Heart left ventricle (tissue), 16 donors: Measurements from ENCODE around the gene PCSK5. TPM values are rescaled to one million over a fixed set of nuclear protein-coding genes. Genes with fewer than 3 reads are reported as not detected.

Experiments used
- ATAC-seq, 4 donors: fragments of 200-7000 bp; cut with Tn5 transposase; one replicate each; pipeline ENCODE4 v1.9.1; 2020 to 2022; ENCODE audit warnings: moderate library complexity in 4 of 4, mild to moderate bottlenecking in 3 of 4, moderate number of reproducible peaks in 1 of 4
- DNase-seq, 5 donors: peaks; one replicate each; pipeline ENCODE4 v3.0.0-alpha.2; 2020
- H3K27ac ChIP-seq, 12 donors: fragments of 200-600 bp; sonication (generic) in 4 of 12; one replicate each; pipeline versions ENCODE4 v1.5.0 to v1.8.0; 2016 to 2022; ENCODE audit warnings: mild to moderate bottlenecking in 2 of 12
- H3K27me3 ChIP-seq, 9 donors: fragments of 200-600 bp; sonication (generic) in 2 of 9; one replicate each; pipeline versions ENCODE4 v1.5.1 to v1.8.0; 2016 to 2022; ENCODE audit warnings: mild to moderate bottlenecking in 3 of 9
- H3K36me3 ChIP-seq, 9 donors: fragments of 200-600 bp; sonication (generic) in 2 of 9; one replicate each; pipeline versions ENCODE4 v1.5.0 to v1.8.0; 2018 to 2022; ENCODE audit warnings: mild to moderate bottlenecking in 2 of 9
- H3K4me1 ChIP-seq, 12 donors: fragments of 200-600 bp; sonication (generic) in 4 of 12; one replicate each; pipeline versions ENCODE4 v1.5.0 to v1.8.0; 2016 to 2022; ENCODE audit warnings: mild to moderate bottlenecking in 3 of 12
- H3K4me3 ChIP-seq, 12 donors: fragments of 200-600 bp; sonication (generic) in 4 of 12; one replicate each; pipeline versions ENCODE4 v1.5.0 to v1.8.0; 2017 to 2022; ENCODE audit warnings: mild to moderate bottlenecking in 9 of 12, moderate library complexity in 4 of 12
- H3K9me3 ChIP-seq, 12 donors: fragments of 200-600 bp; sonication (generic) in 4 of 12; one replicate each; pipeline versions ENCODE4 v1.5.0 to v1.8.0; 2016 to 2022; ENCODE audit warnings: mild to moderate bottlenecking in 1 of 12
- POLR2A ChIP-seq, 2 donors: fragments of 450-650 bp; IDR thresholded peaks; one replicate each; pipeline ENCODE4 v1.6.1; 2017; ENCODE audit warnings: antibody characterized with exemption in 2 of 2, mild to moderate bottlenecking in 2 of 2, moderate library complexity in 2 of 2
- WGBS, 4 donors: extraction: QIAGEN DNeasy Blood & Tissue Kit in 2 of 4; methylation state at CpG; one replicate each; pipeline versions ENCODE4 v1.1.5 to v1.1.7; 2013 to 2018; 5-methylcytosine and 5-hydroxymethylcytosine counted together
- intact Hi-C, 10 donors: fragments of 100-400 bp; cut with DNase I; formaldehyde crosslinking; loops; one replicate each; pipeline versions ENCODE4 v1.11.1 to v1.14.2; 2022
- polyA plus RNA-seq, 2 donors: library from polyadenylated mRNA; stranded (reverse); fragments of 200-250 nt; gene quantifications; one replicate each; pipeline ENCODE4 v1.2.3, GENCODE V29; 2013
- total RNA-seq, 9 donors: library from RNA; depleted of rRNA in 2 of 9; stranded (reverse); fragments of >200 nt in 2 of 9; fragmentation: NEBNext Ultra II Directional in 3 of 9; extraction: Animal tissue kit (Norgen Biotek cat#: 25700) in 3 of 9; gene quantifications; one replicate each; pipeline versions ENCODE4 v1.1.0 to v1.2.4, GENCODE V29; 2016 to 2023
- TF ChIP-seq, protein P1 (sequence below), 12 donors: fragments of 200-600 bp; sonication (generic) in 4 of 12; IDR thresholded peaks; one replicate each; pipeline versions ENCODE4 v1.5.0 to v1.8.0; 2018 to 2022; ENCODE audit warnings: antibody characterized with exemption in 12 of 12, mild to moderate bottlenecking in 5 of 12
- donor health status: ischemic (EF 13 %, LVEDD 7.1; RV severe dilation, severe dysfunction).
- donor health status: healthy with polysubstance abuse.
- donor health status: DM: no; HTN: yes; CAD: no.
- donor health status: DM: no; HTN: no; CAD: no.
- donor health status: ischemic (EF 25% LVEDD 6.9; RV normal size, moderate dysfunction).
- donor health status: ischemic (EF 25% LVEDD 5.7; RV mildly dilated, moderate dysfunction).
- donor health status: healthy.
- donor health status: DM: yes; HTN: yes; CAD: no.
- donor health status: ischemic (EF 35%, LVEDD 5.7; RV mildly dilated, moderate dysfunction).
- donor health status: nonischemic (EF 11% LVEDD 7.7; RV severe dilation, severe dysfunction).
- donor health status: DM: yes; HTN: yes; CAD: no.
- donor health status: PGD.
- donor health status: ischemic (EF 29% LVEDD 5.4; RV normal size, mild dysfunction).
- donor health status: nonischemic (EF 23%, LVEDD 6.1; RV moderate dilation, normal function).

Gene PCSK5
- total and polyA plus RNA-seq, 11 donors: 1.3 to 13.6 (median 5.9) TPM

DNA sequence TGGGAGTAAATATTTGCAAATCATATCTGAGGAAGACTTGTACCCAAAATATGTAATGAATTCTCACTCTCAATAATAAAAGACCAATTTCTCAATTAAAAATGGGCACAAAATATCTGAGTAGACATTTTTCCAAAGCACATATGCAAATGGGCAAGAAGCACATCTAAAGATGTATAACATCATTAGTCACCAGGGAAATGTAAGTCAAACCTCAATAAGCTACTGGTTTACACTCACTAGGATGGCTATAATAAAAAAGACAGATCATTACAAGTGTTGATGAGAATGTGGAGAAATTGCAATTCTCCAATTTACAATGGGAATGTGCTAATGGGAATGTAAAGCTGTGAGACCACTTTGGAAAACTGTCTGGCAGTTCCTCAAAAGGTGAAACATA lies 13.9 kb downstream of the PCSK5 start:
- Histone ChIP-seq H3K27me3 (no peaks in the 10 kb centered on the region), H3K9me3 (no peaks in the 10 kb centered on the region), H3K27ac (no peak overlapping the region), H3K4me3 (no peak overlapping the region), H3K4me1 (peaks cover 0 to 18% (median 0%) of the 10 kb centered on the region in 12 donors), H3K36me3 (no peaks in the 10 kb centered on the region)
- intact Hi-C loops: no loop called here
- ATAC-seq: no peak
- no peak for TF ChIP-seq POLR2A (IDR thresholded peaks at IDR 0.05)
- TF ChIP-seq, protein P1, sequence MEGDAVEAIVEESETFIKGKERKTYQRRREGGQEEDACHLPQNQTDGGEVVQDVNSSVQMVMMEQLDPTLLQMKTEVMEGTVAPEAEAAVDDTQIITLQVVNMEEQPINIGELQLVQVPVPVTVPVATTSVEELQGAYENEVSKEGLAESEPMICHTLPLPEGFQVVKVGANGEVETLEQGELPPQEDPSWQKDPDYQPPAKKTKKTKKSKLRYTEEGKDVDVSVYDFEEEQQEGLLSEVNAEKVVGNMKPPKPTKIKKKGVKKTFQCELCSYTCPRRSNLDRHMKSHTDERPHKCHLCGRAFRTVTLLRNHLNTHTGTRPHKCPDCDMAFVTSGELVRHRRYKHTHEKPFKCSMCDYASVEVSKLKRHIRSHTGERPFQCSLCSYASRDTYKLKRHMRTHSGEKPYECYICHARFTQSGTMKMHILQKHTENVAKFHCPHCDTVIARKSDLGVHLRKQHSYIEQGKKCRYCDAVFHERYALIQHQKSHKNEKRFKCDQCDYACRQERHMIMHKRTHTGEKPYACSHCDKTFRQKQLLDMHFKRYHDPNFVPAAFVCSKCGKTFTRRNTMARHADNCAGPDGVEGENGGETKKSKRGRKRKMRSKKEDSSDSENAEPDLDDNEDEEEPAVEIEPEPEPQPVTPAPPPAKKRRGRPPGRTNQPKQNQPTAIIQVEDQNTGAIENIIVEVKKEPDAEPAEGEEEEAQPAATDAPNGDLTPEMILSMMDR (IDR thresholded peaks at IDR 0.05): no peak
- no peak for DNase-seq

DNA sequence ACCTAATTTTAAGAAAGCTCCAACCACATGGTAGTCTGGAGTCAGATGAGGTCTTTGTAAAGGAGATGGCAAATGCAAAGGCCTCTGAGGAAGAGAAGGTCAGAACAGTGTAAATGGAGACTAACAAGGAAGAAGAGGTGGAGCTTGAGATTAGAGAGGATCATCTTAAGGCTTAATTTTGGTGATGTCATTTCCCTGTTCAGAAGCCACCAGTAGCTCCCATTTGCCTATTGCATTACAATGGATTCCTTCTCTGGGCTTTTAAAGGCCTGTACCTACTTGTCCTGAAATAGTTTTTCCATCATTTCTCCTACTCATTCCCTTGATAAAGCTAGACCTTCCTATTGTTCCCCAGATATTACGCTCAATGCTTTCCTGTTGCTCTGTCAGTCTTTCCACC lies 16.1 kb downstream of the PCSK5 start:
- DNase-seq (no peak), ATAC-seq (no peak)
- Histone ChIP-seq H3K36me3 (no peaks in the 10 kb centered on the region), H3K4me3 (no peak overlapping the region), H3K27ac (no peak overlapping the region), H3K9me3 (no peaks in the 10 kb centered on the region), H3K27me3 (no peaks in the 10 kb centered on the region), H3K4me1 (peaks cover 0 to 18% (median 0%) of the 10 kb centered on the region in 12 donors)
- TF ChIP-seq POLR2A (IDR thresholded peaks at IDR 0.05): no peak
- TF ChIP-seq, protein P1 (IDR thresholded peaks at IDR 0.05): no peak
- intact Hi-C loops: no loop called here
- WGBS, 4 donors: 96 to 100% (median 97%) methylated on average over 1 of the region's 1 CpG

DNA sequence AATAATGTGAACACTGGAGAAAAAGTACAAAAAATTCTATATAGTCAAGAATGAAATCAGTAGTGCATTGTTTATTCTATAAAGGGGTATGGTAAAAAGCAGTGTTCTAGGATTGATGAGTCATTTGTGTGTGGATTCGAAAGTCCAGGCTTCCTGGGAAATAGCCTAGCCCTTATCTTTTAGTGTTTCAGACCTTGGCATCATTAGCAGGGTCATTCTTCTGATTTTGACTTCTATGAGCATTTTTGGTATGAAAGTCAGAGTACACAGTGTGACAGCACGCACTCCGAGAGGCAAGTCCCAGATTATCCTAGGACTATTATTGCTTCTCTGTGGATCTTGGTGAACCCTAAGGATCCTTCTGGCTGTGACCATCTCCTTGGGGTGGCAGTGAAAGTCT lies 16.9 kb downstream of the PCSK5 start:
- H3K27me3 ChIP-seq: no peaks in the 10 kb centered on the region
- no peaks in the 10 kb centered on the region for H3K36me3 ChIP-seq
- H3K4me1 ChIP-seq: peaks cover 0 to 18% (median 0%) of the 10 kb centered on the region in 12 donors
- no peak overlapping the region for H3K27ac ChIP-seq
- intact Hi-C loops: no loop called here
- DNase-seq (no peak), ATAC-seq (peak in 2 of 4 donors; percentile 37 to 38)
- no peak for TF ChIP-seq POLR2A (IDR thresholded peaks at IDR 0.05)
- TF ChIP-seq, protein P1 (IDR thresholded peaks at IDR 0.05): no peak
- WGBS, 4 donors: 70 to 87% (median 83%) methylated on average over 3 of the region's 3 CpGs
- H3K9me3 ChIP-seq: no peaks in the 10 kb centered on the region
- H3K4me3 ChIP-seq: no peak overlapping the region

DNA sequence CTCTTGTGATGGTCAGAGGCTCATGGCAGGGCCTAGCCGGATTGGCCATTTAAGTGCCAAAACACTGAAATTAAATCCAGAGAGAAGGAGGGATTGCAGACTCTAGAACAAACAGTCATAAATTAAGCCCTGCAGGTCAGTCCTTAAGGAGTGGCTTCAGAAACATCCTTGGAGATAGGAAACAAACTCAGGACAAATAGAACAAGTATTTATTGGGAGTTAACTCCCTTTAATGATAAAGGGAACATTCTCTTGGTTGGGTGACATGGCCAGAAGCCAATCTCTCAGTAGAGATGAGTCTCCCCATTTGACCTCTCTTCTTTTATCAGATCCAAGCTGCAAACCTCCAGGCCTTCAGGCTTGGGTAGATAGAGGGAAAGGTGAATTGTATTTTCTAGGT lies 17.4 kb downstream of the PCSK5 start:
- WGBS, 4 donors: 89 to 97% (median 96%) methylated on average over 1 of the region's 1 CpG
- no peak for DNase-seq

More for the DNA sequence above, 17.4 kb downstream of the PCSK5 start:
- intact Hi-C loops: no loop called here
- H3K27me3 ChIP-seq: no peaks in the 10 kb centered on the region
- no peak overlapping the region for H3K27ac ChIP-seq
- H3K36me3 ChIP-seq: no peaks in the 10 kb centered on the region
- no peak overlapping the region for H3K4me3 ChIP-seq
- no peaks in the 10 kb centered on the region for H3K9me3 ChIP-seq
- TF ChIP-seq POLR2A (IDR thresholded peaks at IDR 0.05): no peak
- TF ChIP-seq, protein P1 (IDR thresholded peaks at IDR 0.05): no peak
- ATAC-seq: no peak
- H3K4me1 ChIP-seq: peaks cover 0 to 18% (median 0%) of the 10 kb centered on the region in 12 donors
